Kidney tubule cell (primary cell): ENCODE measurements around the gene FHL5.
"Not testable (repeated sequence)": the region's sequence is repeated elsewhere in the genome, so short reads cannot be mapped to it uniquely, and the experiment has no call there.

Source experiments
- DNase-seq: peaks from one replicate; pipeline ENCODE4 v3.0.0-alpha.2; 2018; ENCODE audit warnings: low spot score

The FHL5 gene, protein sequence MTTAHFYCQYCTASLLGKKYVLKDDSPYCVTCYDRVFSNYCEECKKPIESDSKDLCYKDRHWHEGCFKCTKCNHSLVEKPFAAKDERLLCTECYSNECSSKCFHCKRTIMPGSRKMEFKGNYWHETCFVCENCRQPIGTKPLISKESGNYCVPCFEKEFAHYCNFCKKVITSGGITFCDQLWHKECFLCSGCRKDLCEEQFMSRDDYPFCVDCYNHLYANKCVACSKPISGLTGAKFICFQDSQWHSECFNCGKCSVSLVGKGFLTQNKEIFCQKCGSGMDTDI

DNA sequence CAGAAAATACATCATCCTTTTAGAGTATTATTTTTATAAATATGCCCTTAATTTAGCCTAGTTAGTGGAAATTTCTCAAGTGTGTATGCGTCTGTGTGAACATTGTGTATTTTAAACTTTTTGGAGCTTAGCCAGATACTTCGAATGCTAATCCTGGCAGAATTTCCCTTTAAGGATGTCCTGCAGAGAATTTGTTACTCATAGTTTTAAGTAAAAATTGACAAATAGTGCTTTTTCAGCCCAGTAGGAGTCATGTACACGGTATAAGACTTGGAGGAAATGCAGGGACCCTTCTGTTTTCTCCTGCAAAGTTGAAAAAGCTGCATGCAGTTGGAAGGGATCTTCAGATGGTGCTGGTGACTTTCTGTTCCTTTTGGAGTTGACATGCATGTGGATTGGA, at the start of gene FHL5:
Gene FHL5 (plus strand): TSS at position 243 of the 400 bp plus-strand sequence. CDS start 40,486 bp downstream, outside the sequence.
- no peak for DNase-seq

DNA sequence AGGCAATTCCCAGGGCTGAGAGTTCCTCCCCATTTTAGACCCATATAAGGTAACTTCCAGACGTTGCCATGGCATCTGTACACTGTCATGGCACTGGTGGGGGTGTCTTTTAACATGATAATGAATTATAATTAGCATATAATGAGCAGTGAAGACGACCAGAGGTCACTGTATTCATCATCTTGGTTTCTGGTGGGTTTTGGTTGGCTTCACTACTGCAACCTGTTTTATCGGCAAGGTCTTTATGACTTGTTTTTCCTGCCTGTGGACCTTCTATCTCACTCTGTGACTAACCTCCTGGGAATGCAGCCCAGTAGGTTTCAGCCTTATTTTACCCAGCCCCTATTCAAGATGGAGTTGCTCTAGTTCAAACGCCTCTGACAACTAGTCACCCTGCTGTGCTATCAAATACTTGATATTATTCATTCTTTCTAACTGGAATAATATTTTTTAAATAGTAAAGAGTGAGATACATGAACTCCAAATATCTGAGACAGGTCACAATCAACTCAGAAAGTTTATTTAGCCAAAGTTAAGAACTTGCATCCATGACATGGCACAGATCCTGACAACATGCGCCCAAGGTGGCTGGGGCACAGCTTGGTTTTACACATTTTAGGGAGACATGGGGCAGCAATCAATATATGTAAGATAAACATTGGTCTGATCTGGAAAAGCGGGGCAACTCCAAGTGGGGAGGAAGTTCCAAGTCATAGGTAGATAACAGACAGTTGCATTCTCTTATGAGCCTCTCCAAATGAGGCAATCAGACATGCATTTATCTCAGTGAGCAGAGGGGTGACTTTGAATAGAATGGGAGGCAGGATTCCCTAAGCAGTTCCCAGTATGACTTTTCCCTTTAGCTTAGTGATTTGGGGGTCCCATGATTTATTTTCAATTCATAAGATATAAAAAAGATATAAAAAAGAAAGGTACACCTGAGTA, 42.5 kb upstream of the FHL5 start:
- DNase-seq = peak; percentile 91

DNA sequence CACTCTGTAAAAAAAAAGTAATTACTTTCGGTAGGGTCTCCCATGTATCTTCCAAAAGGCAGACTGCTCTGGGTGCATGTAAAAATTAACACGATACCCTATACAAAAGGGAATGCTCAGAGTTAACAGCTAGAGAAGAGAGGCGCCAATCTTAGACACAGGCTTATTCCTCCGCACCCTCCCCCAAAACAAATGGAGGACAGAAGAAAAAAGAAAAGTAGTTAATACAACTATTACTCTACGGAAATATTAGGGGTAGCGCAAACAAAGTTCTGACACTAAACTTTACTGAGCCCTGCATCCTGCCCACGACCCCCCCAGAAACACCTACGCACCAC, 41.7 kb upstream of the FHL5 start:
- no peak for DNase-seq

DNA sequence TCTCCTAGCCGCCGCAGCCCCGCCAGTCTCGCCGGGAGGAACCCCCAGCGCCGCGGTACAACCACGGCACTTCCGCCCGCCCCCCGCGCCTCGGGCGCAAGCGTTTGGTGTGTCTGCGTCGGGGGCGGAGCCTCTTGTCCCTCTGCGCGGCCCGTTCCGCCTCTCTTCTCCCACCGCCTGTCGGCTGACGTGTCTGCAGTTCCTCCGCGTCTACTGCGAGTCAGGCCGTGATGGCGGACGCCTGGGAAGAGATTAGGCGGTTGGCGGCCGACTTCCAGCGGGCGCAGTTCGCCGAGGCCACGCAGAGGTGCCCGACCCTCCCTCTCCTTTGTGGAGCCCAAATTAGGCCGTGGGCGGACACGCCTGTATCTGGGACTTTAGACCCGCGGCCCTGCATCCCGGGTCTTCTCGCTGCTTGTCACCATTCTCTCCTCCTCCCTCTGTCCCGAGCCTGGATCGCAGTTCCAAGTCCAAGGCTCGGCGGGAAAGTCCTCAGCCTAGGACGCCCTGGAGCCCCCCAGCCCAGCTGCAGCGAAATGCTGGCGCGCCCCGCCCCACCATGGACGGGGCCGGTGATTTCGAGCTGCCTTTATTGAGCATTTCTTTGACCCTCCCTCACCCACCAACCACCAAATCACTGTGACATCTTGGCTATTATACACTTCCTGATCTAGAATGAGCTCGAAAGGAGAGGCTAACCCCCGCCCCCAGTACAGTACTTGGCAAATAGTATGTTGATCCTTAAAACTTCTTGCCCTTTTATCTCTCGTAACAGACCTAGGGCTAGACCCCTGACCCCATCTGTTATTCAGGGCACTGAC, 41.1 kb upstream of the FHL5 start, which contains the start of gene UFL1:
Gene UFL1 (plus strand): TSS at position 163 of the 821 bp plus-strand sequence. CDS start 68 bp downstream, at position 231.
- peak; percentile 94 for DNase-seq

DNA sequence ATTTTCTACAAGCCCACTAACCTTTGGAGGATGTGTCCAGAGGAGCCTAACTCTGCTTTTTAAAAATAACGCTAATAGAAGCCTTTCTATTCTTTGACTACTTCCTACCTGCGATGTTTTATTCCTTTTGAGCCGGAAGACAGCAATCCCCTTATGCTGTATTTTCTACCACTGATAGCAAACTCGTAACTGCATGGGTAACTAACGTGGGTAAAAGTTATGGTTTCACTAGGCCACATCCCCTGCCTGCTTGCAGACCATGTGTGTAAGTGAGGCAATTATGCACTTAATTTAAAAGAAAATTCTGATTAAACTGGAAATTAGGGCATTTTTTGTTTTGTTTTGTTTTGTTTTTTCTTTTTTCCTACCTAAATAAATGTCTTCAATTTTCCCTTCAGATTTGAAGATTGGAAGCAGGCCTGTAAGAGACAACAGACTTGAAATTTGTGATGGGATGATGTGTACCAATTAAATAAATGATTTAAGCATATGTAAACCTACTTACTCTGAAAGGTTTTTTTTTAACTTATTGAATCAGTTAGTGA, 40.4 kb upstream of the FHL5 start:
- DNase-seq = peak; percentile 28

DNA sequence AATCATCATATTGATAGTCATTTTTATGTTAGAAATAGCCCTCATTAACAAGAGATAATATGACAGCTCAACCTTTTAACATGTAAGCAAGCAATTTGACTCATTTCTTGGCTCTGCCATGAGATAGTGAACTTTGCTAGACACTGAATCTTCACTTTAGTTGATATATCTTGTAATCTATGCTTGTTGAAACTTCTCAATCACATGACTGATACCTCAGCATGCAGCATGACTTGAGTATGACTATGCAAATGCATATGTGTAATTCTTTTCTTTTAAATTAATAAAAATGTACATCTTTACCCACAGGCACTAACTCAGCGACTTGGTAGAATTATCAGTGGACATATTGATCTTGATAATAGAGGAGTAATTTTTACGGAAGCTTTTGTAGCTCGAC, 34.7 kb upstream of the FHL5 start:
- DNase-seq = no peak

DNA sequence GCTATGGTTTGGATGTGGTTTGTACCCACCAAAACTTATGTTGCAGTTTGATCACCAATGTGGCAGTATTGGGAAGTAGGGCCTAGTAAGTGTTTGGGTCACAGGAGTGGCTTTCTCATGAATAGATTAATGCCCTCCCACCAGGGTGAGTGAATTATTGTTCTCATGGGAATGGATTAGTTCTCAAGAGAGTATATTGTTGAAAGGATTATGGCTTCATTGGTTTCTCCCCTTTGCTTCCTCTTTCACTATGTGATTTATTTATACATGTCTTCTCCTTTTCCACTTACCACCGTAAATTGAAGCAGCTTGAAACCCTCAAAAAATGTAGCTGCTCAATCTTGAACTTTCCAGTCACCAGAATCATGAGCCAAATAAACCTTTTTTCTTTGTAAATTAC, 30.5 kb upstream of the FHL5 start:
- no peak for DNase-seq

DNA sequence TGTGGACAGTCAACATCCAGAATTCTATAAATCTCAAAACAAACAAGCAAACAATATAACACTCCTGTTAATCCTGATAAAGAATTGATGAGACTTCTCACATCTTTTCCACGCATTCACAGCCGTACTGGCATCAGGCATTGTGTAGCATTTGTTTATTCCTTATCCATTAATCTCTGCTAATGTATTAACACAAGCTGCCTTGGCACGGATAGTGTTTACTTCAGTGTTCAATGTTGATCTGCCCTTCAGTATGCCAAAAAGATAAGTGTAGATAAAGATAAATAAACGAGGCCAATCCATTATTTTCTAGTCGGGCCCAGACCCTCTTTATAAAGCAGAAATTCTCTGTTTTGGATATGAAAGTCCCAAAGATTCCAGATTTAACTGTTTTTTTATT, 25.2 kb upstream of the FHL5 start:
- DNase-seq = no peak

DNA sequence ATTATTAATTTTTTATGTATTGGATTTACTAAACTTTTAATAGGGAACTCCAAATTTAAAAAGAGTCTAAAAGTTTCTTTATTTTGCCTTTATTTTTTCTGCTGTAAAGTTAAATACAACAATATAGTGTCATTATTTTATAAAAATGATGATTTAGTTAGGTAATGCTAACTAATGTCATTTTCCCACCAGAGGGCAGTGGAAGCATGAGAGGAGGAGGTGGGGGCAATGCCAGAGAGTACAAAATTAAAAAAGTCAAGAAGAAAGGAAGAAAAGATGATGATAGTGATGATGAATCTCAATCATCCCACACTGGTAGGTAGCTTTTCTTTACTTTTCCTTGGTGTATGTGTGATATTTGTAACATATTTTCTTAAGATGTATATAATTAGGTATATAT, 20.2 kb upstream of the FHL5 start:
- DNase-seq = no peak

DNA sequence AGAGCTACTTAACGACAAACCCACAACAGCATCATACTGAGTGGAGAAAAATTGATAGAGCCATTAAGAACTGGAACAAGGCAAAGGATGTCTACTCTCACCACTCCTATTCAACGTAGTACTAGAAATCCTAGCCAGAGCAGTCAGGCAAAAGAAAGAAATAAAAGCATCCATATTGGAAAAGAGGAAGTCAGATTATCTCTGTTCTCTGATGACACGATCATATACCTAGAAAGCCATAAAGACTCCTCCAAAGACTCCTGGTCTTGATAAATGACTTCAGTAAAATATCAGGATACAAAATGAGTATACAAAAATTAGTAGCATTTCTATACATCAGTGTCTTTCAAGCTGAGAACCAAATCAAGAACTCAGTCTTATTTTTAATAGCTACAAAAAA, 17.0 kb upstream of the FHL5 start:
- DNase-seq = no peak

DNA sequence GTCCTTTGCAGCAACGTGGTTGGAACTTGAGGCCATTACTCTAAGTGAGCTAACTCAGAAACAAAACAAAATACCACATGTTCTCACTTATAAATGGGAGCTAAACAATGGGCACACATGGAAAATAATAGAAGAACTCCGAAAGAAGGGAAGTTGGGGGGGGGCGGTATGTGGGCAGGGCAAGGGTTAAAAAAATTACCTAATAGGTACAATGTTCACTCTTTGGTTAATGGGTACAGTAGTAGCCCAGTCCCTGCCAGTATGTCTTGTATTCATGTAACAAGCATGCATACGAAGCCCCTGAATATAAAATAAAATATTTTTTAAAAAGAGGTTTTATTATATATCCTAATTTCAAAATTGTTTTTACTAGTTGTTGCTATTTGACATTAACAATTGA, 15.3 kb upstream of the FHL5 start:
- no peak for DNase-seq

DNA sequence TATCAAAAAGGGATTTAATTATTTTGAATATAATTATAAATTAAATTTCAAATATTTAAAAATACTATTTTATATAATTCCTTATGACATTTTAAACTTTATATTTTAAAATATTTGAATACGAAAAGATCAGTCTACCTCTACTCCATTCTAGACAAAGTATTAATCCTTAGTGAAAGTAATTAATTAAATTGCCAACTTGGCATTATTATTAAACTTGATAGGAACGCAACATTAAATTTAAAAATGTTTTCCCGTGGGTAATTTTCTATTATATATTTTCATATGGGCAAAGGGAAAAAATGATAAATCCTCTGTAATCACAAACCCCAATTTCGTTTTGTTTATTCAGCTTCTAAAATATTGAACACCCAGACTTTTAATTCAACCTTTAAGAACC, 8.4 kb upstream of the FHL5 start:
- DNase-seq = no peak

DNA sequence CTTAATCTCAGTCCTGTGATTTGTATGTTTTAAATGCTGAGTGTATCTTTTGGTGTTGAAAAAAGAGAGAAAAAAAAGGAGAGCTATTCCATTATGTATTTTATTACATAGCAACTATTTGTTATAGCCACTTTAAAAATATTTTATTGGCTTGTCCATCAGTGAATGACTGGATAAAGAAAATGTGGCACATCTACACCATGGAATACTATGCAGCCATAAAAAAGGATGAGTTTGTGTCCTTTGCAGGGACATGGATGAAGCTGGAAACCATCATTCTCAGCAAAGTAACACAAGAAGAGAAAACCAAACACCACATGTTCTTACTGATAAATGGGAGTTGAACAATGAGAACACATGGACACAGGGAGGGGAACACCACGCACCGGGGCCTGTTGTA, 3.2 kb upstream of the FHL5 start:
- DNase-seq = not testable (repeated sequence)

DNA sequence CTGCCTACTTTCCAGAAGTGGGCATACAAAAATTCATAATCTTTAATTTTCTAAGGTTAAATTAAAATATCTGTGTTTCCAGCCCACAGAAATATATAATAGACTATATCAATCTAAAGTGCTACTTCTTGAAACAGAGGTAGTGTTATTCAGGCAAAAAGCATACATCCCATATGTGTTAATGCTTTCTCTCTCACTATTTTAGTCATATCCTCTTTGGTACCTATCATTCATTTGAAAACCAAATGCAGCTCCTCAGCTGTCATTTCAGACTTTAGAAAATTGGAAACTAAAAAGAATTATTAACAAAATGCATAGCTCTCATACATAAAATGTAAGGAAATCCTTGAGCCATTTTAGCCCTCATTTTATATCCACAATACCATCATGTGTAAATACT, 925 bp downstream of the FHL5 start:
- DNase-seq = no peak

DNA sequence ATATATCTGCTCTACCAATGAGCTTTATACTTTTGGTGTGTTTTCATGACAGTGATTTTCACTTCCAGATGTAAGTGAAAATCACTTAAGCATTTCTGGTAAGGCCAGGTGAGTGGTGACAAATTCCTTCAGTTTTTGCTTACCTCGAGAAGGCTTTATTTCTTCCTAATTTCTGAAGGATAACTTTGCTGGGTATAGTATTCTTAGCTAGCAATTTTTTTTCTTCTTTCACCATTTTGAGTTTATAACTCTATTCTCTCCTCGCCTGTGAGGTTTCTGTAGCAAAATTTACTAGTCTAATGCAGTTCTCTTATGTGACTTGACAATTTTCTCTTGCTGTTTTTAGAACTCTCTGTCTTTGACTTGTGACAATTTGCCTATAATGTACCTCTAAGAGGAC, 7.1 kb downstream of the FHL5 start:
- no peak for DNase-seq

DNA sequence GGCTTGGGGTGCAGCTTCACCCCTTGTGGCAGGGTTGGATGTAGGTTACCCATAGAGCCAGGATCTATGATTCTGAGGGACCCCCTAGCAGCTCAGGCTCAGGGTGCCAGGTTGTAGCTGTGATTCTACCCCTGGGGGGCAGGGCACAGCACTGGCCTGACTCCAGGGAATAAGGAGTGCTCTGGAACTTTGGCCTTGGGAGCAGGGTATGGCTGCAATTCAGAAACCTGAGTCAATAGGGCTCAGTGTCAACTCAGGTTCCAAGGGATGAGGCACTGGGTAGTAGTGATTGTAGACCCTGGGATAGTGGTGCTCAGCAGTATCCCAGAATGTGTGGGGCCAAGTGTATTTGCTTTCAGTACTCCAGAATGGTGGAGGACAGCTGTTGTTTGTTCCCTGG, 8.6 kb downstream of the FHL5 start:
- no peak for DNase-seq

DNA sequence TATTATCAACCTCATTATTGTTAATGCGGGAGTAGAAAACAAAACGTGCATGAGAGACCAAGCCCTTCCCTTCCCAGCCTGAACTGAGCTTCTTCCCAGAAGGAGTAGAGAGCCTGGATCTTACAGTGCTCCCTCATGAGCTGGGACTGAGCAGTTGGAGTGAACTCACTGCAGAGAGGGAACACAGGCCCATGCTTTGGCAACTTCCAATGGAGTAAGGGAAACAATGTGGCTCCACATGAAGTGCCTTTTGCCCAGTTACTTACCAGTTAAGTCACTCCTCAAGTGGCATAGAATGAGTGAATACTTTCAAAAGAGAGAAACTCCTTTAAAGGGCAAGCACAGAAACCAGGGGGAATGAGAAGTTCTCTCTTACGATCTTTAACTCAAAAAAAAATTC, 12.4 kb downstream of the FHL5 start:
- DNase-seq = no peak

DNA sequence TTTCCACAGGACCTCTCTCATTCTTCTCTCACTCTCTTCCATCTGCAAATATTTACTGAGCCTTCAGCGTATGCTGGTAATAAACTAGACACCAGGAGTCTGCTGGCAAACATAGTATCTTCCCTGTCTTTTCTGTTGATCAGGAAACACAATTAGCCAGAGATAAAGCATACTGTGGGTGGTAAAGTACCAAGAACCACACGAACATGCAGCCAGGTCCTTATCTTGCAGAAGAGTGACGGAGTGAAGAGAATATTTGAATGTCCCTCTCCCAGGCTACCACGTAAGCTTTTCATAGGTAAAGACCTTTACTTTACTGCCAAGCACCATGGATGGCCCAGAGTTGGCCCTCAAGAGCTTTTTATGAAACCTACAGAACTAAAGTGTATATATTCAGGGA, 13.3 kb downstream of the FHL5 start:
- DNase-seq = no peak

DNA sequence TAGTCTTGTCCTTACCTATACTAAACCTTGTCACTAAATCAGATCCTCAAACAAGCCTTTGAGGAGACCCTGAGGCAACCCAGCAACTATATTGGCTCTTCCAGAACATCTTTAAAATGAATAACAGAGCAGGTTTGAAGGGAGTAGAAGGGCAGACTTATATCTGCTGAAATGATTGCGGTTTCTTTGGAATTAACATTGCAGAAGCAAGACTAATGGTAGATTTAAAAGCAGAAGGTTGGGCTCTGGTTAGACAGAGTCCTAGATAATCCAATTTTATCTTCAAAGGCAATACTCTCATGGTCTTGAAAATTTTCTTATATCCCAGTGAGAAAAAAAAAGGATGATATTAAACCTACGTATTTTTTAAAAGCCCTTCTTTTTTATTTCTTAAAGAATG, 19.1 kb downstream of the FHL5 start:
- no peak for DNase-seq

DNA sequence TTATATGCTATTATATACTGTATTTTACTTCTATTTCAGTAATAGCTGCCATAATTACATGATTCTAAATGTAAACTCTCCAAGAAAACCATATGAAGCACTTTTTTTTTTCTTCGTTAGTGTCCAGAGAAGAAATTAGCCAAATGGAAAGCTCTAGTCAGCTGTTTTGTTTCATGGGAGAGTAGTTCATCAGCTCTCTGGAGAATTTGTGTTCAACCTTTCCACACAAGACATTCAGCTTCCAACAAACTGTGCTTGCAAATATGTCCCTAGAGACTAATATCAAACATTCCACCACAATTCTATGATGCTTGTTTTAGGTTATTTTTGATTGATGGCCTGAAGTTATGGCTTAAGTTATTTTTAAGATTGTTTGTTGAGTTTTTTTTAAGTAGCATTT, 19.5 kb downstream of the FHL5 start:
- DNase-seq = no peak

DNA sequence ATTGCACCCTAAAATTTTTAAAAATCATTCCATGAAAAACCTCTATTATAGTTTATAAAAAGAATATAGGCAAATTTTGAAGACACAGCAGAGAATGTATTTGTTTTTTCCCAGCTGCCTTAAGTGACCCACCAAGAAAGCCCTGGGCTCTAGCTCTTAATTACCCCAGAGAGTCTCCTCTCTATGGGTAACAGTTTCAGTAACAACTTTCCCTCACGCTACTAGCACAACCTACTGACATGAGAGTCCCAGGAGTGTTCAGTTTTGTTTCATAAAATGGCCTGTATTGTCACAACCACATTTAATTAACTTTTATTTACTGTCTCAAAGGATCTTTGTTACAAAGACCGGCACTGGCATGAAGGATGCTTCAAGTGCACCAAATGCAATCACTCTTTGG, 41.5 kb downstream of the FHL5 start:
- DNase-seq = no peak

DNA sequence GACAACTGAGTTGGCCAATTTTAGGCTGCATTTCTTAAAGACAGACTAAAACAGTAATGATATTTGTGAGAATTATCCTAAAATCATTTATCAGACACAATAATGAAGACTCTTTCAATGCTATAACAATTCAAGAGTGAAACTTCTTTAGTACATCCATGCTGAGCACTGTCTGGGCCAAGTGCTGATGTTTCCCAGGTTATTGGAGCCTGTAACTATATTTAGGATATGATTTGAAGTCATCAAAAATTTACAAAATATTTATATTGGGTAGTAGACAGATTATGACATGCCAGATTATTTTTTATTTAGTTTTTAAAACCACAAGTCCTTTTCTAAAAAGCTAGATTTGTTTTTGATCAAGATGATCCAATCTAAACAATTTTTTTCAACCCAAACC, 45.1 kb downstream of the FHL5 start:
- no peak for DNase-seq
